ENCODE data around the gene ZNF740. TPM values are rescaled to one million over a fixed set of nuclear protein-coding genes. Genes with fewer than 3 reads are reported as not detected.

Gene ZNF740
- total and polyA plus RNA-seq, 2 of the 4 experiments (the other 2 are of a cell fraction): 13.1 to 14.0 TPM

- no TSS peak for BruUV-seq (replicated peaks)
- Histone ChIP-seq H4K8ac (ENCODE audit: low read depth in 2 of 2, low read length in 2 of 2) (peak overlapping the region; percentile 12 to 82), H3K27me3 (ENCODE audit: control insufficient read depth, insufficient read depth, low read length) (no peaks in the 10 kb centered on the region), H3K4me1 (ENCODE audit: control insufficient read depth, insufficient read depth, low read length) (peaks cover 8% of the 10 kb centered on the region), H3K4me2 (ENCODE audit: low read depth, low read length) (peak overlapping the region; percentile 41; the same call in 1 of the 2 replicates), H3K9ac (ENCODE audit: low read depth, low read length) (peak overlapping the region; percentile 12; the same call in 1 of the 2 replicates), H3K18ac (ENCODE audit: low read depth, low read length) (peak overlapping the region; percentile 62), H4K91ac (ENCODE audit: insufficient read depth, low read depth, low read length) (peak overlapping the region; percentile 76), H3K4ac (ENCODE audit: low read depth, low read length) (peak overlapping the region; percentile 88), H3K23ac (ENCODE audit: low read depth, low read length) (peak overlapping the region; percentile 56; the same call in 1 of the 2 replicates), H4K5ac (ENCODE audit: low read depth, low read length) (peak overlapping the region; percentile 70), H3K9me3 (ENCODE audit: control insufficient read depth, insufficient read depth, low read length) (no peaks in the 10 kb centered on the region), H2AFZ (replicated peaks; ENCODE audit: low read length, poor library complexity) (peak overlapping the region; percentile 88), H2AK9ac (replicated peaks; ENCODE audit: low read depth, low read length, poor library complexity) (peak overlapping the region; percentile 82), H3K36me3 (ENCODE audit: control insufficient read depth, insufficient read depth, low read length) (peaks cover 11% of the 10 kb centered on the region; the same call in 1 of the 2 replicates), H3K14ac (replicated peaks; ENCODE audit: low read depth, low read length) (peak overlapping the region; percentile 83; the same call in 1 of the 2 replicates), H2AK5ac (ENCODE audit: low read depth, low read length) (peak overlapping the region; percentile 75), H2BK5ac (ENCODE audit: low read depth, low read length, poor library complexity, severe bottlenecking) (peak overlapping the region; percentile 61), H4K20me1 (ENCODE audit: insufficient read depth, low read length) (no peaks in the 10 kb centered on the region), H2BK20ac (ENCODE audit: low read depth, low read length) (peak overlapping the region; percentile 73), H2BK15ac (ENCODE audit: low read depth, low read length) (peak overlapping the region; percentile 38; the same call in 1 of the 3 replicates), H2BK120ac (ENCODE audit: low read depth, low read length) (peak overlapping the region; percentile 88), H3K27ac (ENCODE audit: insufficient read depth, low read length) (peak overlapping the region; percentile 55; the same call in 1 of the 2 replicates), H3K79me1 (ENCODE audit: low read depth in 1 of 2, low read length in 2 of 2) (no peaks in the 10 kb centered on the region; a peak in 1 of 4 replicates), H3K56ac (ENCODE audit: extremely low read depth, insufficient read depth, low read length) (peak overlapping the region; percentile 59; the same call in 1 of the 2 replicates), H3K4me3 (ENCODE audit: insufficient read depth, low read depth, low read length) (no peak overlapping the region), H3K9me1 (ENCODE audit: insufficient read depth, low read length) (peaks cover 20% of the 10 kb centered on the region)
- dilution Hi-C loops (cut with HindIII; ENCODE audit: low sequenced_read_pairs, unreplicated experiment) (no loop called here), intact Hi-C loops (cut with micrococcal nuclease) (no loop called here), in situ Hi-C loops (cut with MboI; ENCODE audit: low sequenced_read_pairs) (no loop called here)
- 0% methylated on average over 3 of the region's 7 CpGs; no CpG with 5 or more reads in 1 of the 2 experiments for WGBS, 2 experiments (ENCODE audit: extremely low coverage in 2 of 2, insufficient read length in 1 of 2)
- TF ChIP-seq MXI1 (IDR thresholded peaks at IDR 0.05; ENCODE audit: borderline replicate concordance, low read depth, low read length): no peak
- TF ChIP-seq RAD21 (IDR thresholded peaks at IDR 0.05; ENCODE audit: low read length): no peak
- TF ChIP-seq USF2 (IDR thresholded peaks at IDR 0.05; ENCODE audit: low read depth, low read length): peak; percentile 32; the same call in 1 of the 2 replicates
- TF ChIP-seq SMC3 (IDR thresholded peaks at IDR 0.05; ENCODE audit: low read depth, low read length): no peak
- no peak for TF ChIP-seq MAFK (IDR thresholded peaks at IDR 0.05; ENCODE audit: low read depth, low read length)
- peak; percentile 96 for TF ChIP-seq CEBPB (IDR thresholded peaks at IDR 0.05; ENCODE audit: low read depth, low read length)
- no peak for TF ChIP-seq ELK1 (IDR thresholded peaks at IDR 0.05; ENCODE audit: borderline replicate concordance, low read depth, low read length)
- TF ChIP-seq MAZ (IDR thresholded peaks at IDR 0.05; ENCODE audit: borderline replicate concordance, low read depth, low read length): peak; percentile 8; the same call in 1 of the 2 replicates
- no peak for TF ChIP-seq POLR2A (IDR thresholded peaks at IDR 0.05; ENCODE audit: low read depth, low read length)
- 0 out of 2 replicates have a peak, but pooled peaks have one; percentile 4 for TF ChIP-seq BHLHE40 (IDR thresholded peaks at IDR 0.05; ENCODE audit: low read depth, low read length)
- TF ChIP-seq FOS (IDR thresholded peaks at IDR 0.05; ENCODE audit: low read depth, low read length): peak; percentile 38; the same call in 1 of the 2 replicates
- no peak for TF ChIP-seq NFE2L2 (IDR thresholded peaks at IDR 0.05; ENCODE audit: low read depth, low read length)
- ATAC-seq (ENCODE audit: low read depth): peak; percentile 97
- POLR2A ChIA-PET (ENCODE audit: unreplicated experiment): interaction anchor here (0.7 kb wide), 1 partner anchor 13 kb away, joined by 3 read pairs; no protein-coding TSS in a partner anchor
- DNase-seq: peak; percentile 89
- CTCF ChIA-PET: interaction anchor here (0.7 to 1.6 kb wide), 2 partner anchors 8 to 59 kb away, joined by 3 to 4 read pairs; no protein-coding TSS in a partner anchor
These were observed 25.4 kb downstream of the ZNF740 start for GRCh38 chr12:53205747-53206419.
